ENCODE results near the gene LAMA5. TPM values are rescaled to one million over a fixed set of nuclear protein-coding genes. Genes with fewer than 3 reads are reported as not detected.

Gene LAMA5
- total and polyA plus RNA-seq, 2 of the 8 experiments (the other 6 are each of a cell fraction or from before 2014, with no cell fraction given): 34.4 to 225 TPM

- no peak overlapping the region for H3K4me2 ChIP-seq (ENCODE audit: insufficient read depth in 1 of 2, low read depth in 2 of 2, low read length in 2 of 2)
- H3K14ac ChIP-seq (ENCODE audit: insufficient read length): no peak overlapping the region
- H2AFZ ChIP-seq (ENCODE audit: low read length): no peak overlapping the region
- 0 out of 2 replicates have a peak, but pooled peaks cover 3% of the 10 kb centered on the region for H3K79me1 ChIP-seq (ENCODE audit: low read depth, low read length)
- H3K18ac ChIP-seq (ENCODE audit: extremely low read depth, low read length): no peak overlapping the region
- H2BK15ac ChIP-seq (ENCODE audit: low read length): no peak overlapping the region
- H3K23me2 ChIP-seq (ENCODE audit: low read depth, low read length): no peaks in the 10 kb centered on the region
- no peak overlapping the region for H3K27ac ChIP-seq (ENCODE audit: low read depth, low read length)
- H4K8ac ChIP-seq (ENCODE audit: extremely low read depth, insufficient read depth, low read length): no peak overlapping the region
- no peaks in the 10 kb centered on the region for H3K4me1 ChIP-seq (replicated peaks in 1 of 4; ENCODE audit: control insufficient read depth in 3 of 4, insufficient read depth in 4 of 4, low read length in 3 of 4)
- no peak overlapping the region for H2BK20ac ChIP-seq (ENCODE audit: low read length)
- H2BK12ac ChIP-seq (ENCODE audit: low read depth, low read length): peak overlapping the region; percentile 29; the same call in 1 of the 2 replicates
- H4K20me1 ChIP-seq (replicated peaks in 1 of 2; ENCODE audit: control insufficient read depth in 1 of 2, insufficient read depth in 2 of 2, low read length in 2 of 2): peaks cover 0 to 31% of the 10 kb centered on the region in 2 experiments
- no peak overlapping the region for H3K23ac ChIP-seq (ENCODE audit: insufficient read length)
- H3K27me3 ChIP-seq (replicated peaks in 1 of 4; ENCODE audit: control insufficient read depth in 3 of 4, extremely low read depth in 1 of 4, insufficient read depth in 3 of 4, low read length in 3 of 4): no peaks in the 10 kb centered on the region
- peaks cover 19 to 64% (median 47%) of the 10 kb centered on the region in 4 experiments for H3K36me3 ChIP-seq (ENCODE audit: control insufficient read depth in 2 of 4, insufficient read depth in 4 of 4, low read length in 3 of 4)
- H3K56ac ChIP-seq (replicated peaks; ENCODE audit: insufficient read length, low read depth, low read length): no peak overlapping the region
- POLR2A ChIA-PET (ENCODE audit: partially characterized antibody): interaction anchor here (0.8 to 2.0 kb wide), 11 partner anchors 8 to 38 kb away, joined by 3 to 10 read pairs (median 4); no protein-coding TSS in a partner anchor
- FAIRE-seq: no peak
- CTCF ChIA-PET (ENCODE audit: partially characterized antibody): interaction anchor here (0.6 to 1.7 kb wide), 3 partner anchors 41 to 45 kb away, joined by 3 to 7 read pairs (median 3); no protein-coding TSS in a partner anchor
- no peak overlapping the region for H4K5ac ChIP-seq (ENCODE audit: insufficient read length, low read depth, low read length)
- no peak overlapping the region; a peak in 1 of 7 replicates for H3K9ac ChIP-seq (replicated peaks in 1 of 4; ENCODE audit: extremely low read depth in 1 of 4, low read depth in 3 of 4, low read length in 3 of 4)
- H3K79me2 ChIP-seq (ENCODE audit: control insufficient read depth in 1 of 2, insufficient read depth in 2 of 2, low read length in 2 of 2): peaks cover 0 to 2% of the 10 kb centered on the region in 2 experiments; a peak in 1 of 4 replicates
- WGBS, 2 experiments (ENCODE audit: extremely low coverage in 1 of 2, insufficient coverage in 1 of 2, insufficient read length in 1 of 2, insufficient replicate concordance in 2 of 2, low coverage in 1 of 2, low lambda C conversion rate in 2 of 2, missing lambda C conversion rate in 1 of 2): 93% methylated on average over 34 of the region's 34 CpGs; no CpG with 5 or more reads in 1 of the 2 experiments
- no peak for DNase-seq (ENCODE audit: low read depth in 1 of 2, low spot score in 2 of 2)
- H4K91ac ChIP-seq (replicated peaks; ENCODE audit: insufficient read length, low read length): peak overlapping the region; percentile 65
- H2BK120ac ChIP-seq (replicated peaks; ENCODE audit: low read depth, low read length): no peak overlapping the region
- no peaks in the 10 kb centered on the region for H3K9me3 ChIP-seq (ENCODE audit: insufficient read depth in 2 of 2, low read depth in 1 of 2, low read length in 1 of 2)
- H2BK5ac ChIP-seq (ENCODE audit: low read depth, low read length): peak overlapping the region; percentile 13; the same call in 1 of the 2 replicates
- no peak overlapping the region for H3K4ac ChIP-seq (replicated peaks; ENCODE audit: insufficient read length, low read depth, low read length)
- H3K4me3 ChIP-seq (ENCODE audit: extremely low read depth in 1 of 4, insufficient read depth in 2 of 4, low read depth in 3 of 4, low read length in 4 of 4): no peak overlapping the region
- H2AK5ac ChIP-seq (ENCODE audit: low read depth, low read length): no peak overlapping the region
- TF ChIP-seq TEAD4 (IDR thresholded peaks at IDR 0.05; ENCODE audit: low read depth, low read length): no peak
- no peak for TF ChIP-seq RXRA (IDR thresholded peaks at IDR 0.05; ENCODE audit: insufficient read depth, low read depth, low read length)
- TF ChIP-seq NANOG (IDR thresholded peaks at IDR 0.05; ENCODE audit: insufficient read depth, low read depth, low read length, poor library complexity, severe bottlenecking): no peak
- TF ChIP-seq ATF2 (IDR thresholded peaks at IDR 0.05; ENCODE audit: low read length): no peak
Measured at GRCh38 chr20:62337558-62338293, 29.4 kb downstream of the LAMA5 start.

Measured in H1 (cell line).